Measurements from ENCODE around the gene TAF4B.

GRCh38 chr18:26215247-26215970, 10.8 kb upstream of the TAF4B start:
- TF ChIP-seq POLR2A (IDR thresholded peaks at IDR 0.05; ENCODE audit: low read depth, low read length) (peak; percentile 45), POLR2AphosphoS5 (IDR thresholded peaks at IDR 0.05; ENCODE audit: low read depth, low read length) (peak; percentile 41; the same call in 1 of the 2 replicates), TAF1 (IDR thresholded peaks at IDR 0.05; ENCODE audit: borderline replicate concordance, low read depth, low read length) (no peak)

Data from GM12892 (cell line).